Mesenchymal stem cell (in vitro differentiated cells and primary cell): ENCODE measurements around the gene MPHOSPH10.

Experiments
- DNase-seq: peaks from one replicate; pipeline ENCODE4 v3.0.0-alpha.2; 2013
- H2AFZ ChIP-seq: one replicate; pipeline ENCODE4 v1.6.1; 2013; ENCODE audit warnings: low read depth, mild to moderate bottlenecking, control low read depth, inconsistent platforms, low read length, moderate library complexity
- H2AK5ac ChIP-seq: 2 replicates; pipeline ENCODE4 v1.6.1; 2013; ENCODE audit warnings: low read length, moderate library complexity, mild to moderate bottlenecking, inconsistent platforms; ENCODE audit not compliant: severe bottlenecking
- H2BK120ac ChIP-seq: one replicate; pipeline ENCODE4 v1.6.1; 2013; ENCODE audit warnings: low read depth, mild to moderate bottlenecking, inconsistent platforms, low read length, moderate library complexity
- H2BK12ac ChIP-seq, 2 experiments: one replicate each; pipeline ENCODE4 v1.6.1; 2013; ENCODE audit warnings: inconsistent platforms in 2 of 2, low read length in 2 of 2, mild to moderate bottlenecking in 2 of 2, moderate library complexity in 2 of 2, control low read depth in 1 of 2
- H2BK15ac ChIP-seq: one replicate; pipeline ENCODE4 v1.6.1; 2013; ENCODE audit warnings: mild to moderate bottlenecking, low read depth, inconsistent platforms; ENCODE audit not compliant: poor library complexity, severe bottlenecking
- H2BK5ac ChIP-seq: 2 replicates; pipeline ENCODE4 v1.6.1; 2013; ENCODE audit warnings: low read depth, mild to moderate bottlenecking, low read length, control low read depth, inconsistent platforms; ENCODE audit not compliant: poor library complexity, severe bottlenecking
- H3K14ac ChIP-seq, 2 experiments: one replicate each; pipeline ENCODE4 v1.6.1; 2013; ENCODE audit warnings: inconsistent platforms in 2 of 2, low read length in 2 of 2, control low read depth in 1 of 2, mild to moderate bottlenecking in 1 of 2, moderate library complexity in 1 of 2
- H3K18ac ChIP-seq, 2 experiments: one replicate each; pipeline ENCODE4 v1.6.1; 2013; ENCODE audit warnings: inconsistent platforms in 2 of 2, low read length in 2 of 2, control low read depth in 1 of 2, low read depth in 1 of 2, mild to moderate bottlenecking in 1 of 2
- H3K23ac ChIP-seq, 2 experiments: one replicate each; pipeline ENCODE4 v1.6.1; 2013; ENCODE audit warnings: inconsistent platforms in 2 of 2, low read length in 2 of 2, mild to moderate bottlenecking in 2 of 2, moderate library complexity in 2 of 2, control low read depth in 1 of 2
- H3K27ac ChIP-seq: 2 replicates; pipeline ENCODE4 v1.5.1; 2013; ENCODE audit warnings: mild to moderate bottlenecking, moderate library complexity, low read length, control low read depth, inconsistent platforms; ENCODE audit not compliant: poor library complexity, severe bottlenecking
- H3K27me3 ChIP-seq, 2 experiments: 2 replicates each; pipeline versions ENCODE4 v1.6.1 to v1.7.0; 2013; ENCODE audit warnings: low read length in 2 of 2, mild to moderate bottlenecking in 2 of 2, moderate library complexity in 2 of 2, control low read depth in 1 of 2, inconsistent platforms in 1 of 2; ENCODE audit not compliant: control insufficient read depth in 1 of 2, insufficient read depth in 1 of 2
- H3K36me3 ChIP-seq, 2 experiments: 2 replicates each; pipeline versions ENCODE4 v1.6.1 to v1.7.0; 2013; ENCODE audit warnings: low read length in 2 of 2, control low read depth in 1 of 2, inconsistent platforms in 1 of 2, low read depth in 1 of 2, mild to moderate bottlenecking in 1 of 2; ENCODE audit not compliant: insufficient read depth in 2 of 2, control insufficient read depth in 1 of 2
- H3K4ac ChIP-seq, 2 experiments: one replicate each; pipeline ENCODE4 v1.6.1; 2013; ENCODE audit warnings: inconsistent platforms in 2 of 2, low read length in 2 of 2, mild to moderate bottlenecking in 2 of 2, moderate library complexity in 2 of 2, control low read depth in 1 of 2, low read depth in 1 of 2
- H3K4me1 ChIP-seq: 2 replicates; pipeline ENCODE4 v1.6.1; 2013; ENCODE audit warnings: low read depth, low read length, control low read depth; ENCODE audit not compliant: control insufficient read depth, insufficient read depth
- H3K4me2 ChIP-seq: 2 replicates; pipeline ENCODE4 v1.6.1; 2013; ENCODE audit warnings: low read length, mild to moderate bottlenecking, inconsistent platforms; ENCODE audit not compliant: poor library complexity, severe bottlenecking
- H3K4me3 ChIP-seq, 2 experiments: 2 replicates each; pipeline versions ENCODE4 v1.5.1 to v1.7.0; 2013; ENCODE audit warnings: low read length in 2 of 2, mild to moderate bottlenecking in 2 of 2, control low read depth in 1 of 2, low read depth in 1 of 2; ENCODE audit not compliant: insufficient read depth in 1 of 2
- H3K79me1 ChIP-seq: replicated peaks from 2 replicates; pipeline ENCODE4 v1.6.1; 2013; ENCODE audit warnings: mild to moderate bottlenecking, control low read depth, low read length, inconsistent platforms; ENCODE audit not compliant: poor library complexity, severe bottlenecking
- H3K9ac ChIP-seq: 2 replicates; pipeline ENCODE4 v1.7.0; 2013; ENCODE audit warnings: mild to moderate bottlenecking, low read length, moderate library complexity
- H3K9me3 ChIP-seq: 2 replicates; pipeline ENCODE4 v1.7.0; 2013; ENCODE audit warnings: mild to moderate bottlenecking, low read length; ENCODE audit not compliant: control insufficient read depth
- H4K8ac ChIP-seq: one replicate; pipeline ENCODE4 v1.6.1; 2013; ENCODE audit warnings: inconsistent platforms, mild to moderate bottlenecking, low read length, moderate library complexity
- H4K91ac ChIP-seq: one replicate; pipeline ENCODE4 v1.6.1; 2013; ENCODE audit warnings: mild to moderate bottlenecking, low read length, inconsistent platforms
- WGBS: methylation state at CpG from one replicate; pipeline ENCODE4 v1.1.7; 2013; ENCODE audit warnings: mixed read lengths; 5-methylcytosine and 5-hydroxymethylcytosine counted together

Gene MPHOSPH10

DNA sequence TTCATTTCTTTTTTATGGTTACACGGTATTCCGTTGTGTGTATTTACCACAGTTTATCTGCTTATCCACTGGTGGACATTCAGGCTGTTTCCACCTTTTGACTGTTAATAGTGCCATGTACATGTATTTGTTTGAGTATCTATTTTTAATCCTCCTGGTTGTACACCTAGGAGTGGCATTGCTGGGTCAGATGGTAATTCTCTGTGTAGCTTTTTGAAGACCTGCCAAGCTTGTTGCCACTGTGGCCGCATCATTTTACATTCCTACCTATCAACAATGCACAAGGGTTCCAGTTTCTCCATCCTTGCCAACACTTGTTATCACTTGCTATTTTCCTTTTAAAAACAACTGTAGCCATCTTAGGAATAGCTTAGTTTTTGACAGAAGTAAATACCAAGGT is 13.3 kb downstream of the MPHOSPH10 start:
- no peak overlapping the region for H2AK5ac ChIP-seq
- no peak overlapping the region for H4K8ac ChIP-seq
- H3K36me3 ChIP-seq = peaks cover 36 to 93% of the 10 kb centered on the region in 2 experiments
- H3K4me3 ChIP-seq = no peak overlapping the region
- no peak overlapping the region for H2BK5ac ChIP-seq
- no peak overlapping the region for H3K14ac ChIP-seq
- no peak overlapping the region for H4K91ac ChIP-seq
- WGBS = 97% methylated on average over 3 of the region's 3 CpGs
- no peak overlapping the region for H3K18ac ChIP-seq
- no peak overlapping the region for H3K27ac ChIP-seq
- H3K27me3 ChIP-seq = no peaks in the 10 kb centered on the region
- H2BK15ac ChIP-seq = no peak overlapping the region
- H3K79me1 ChIP-seq = peaks cover 19% of the 10 kb centered on the region
- no peak for DNase-seq
- no peak overlapping the region for H2AFZ ChIP-seq
- no peak overlapping the region for H2BK120ac ChIP-seq
- H3K23ac ChIP-seq = no peak overlapping the region
- H3K4ac ChIP-seq = no peak overlapping the region
- no peak overlapping the region for H3K4me2 ChIP-seq
- no peak overlapping the region for H2BK12ac ChIP-seq
- no peak overlapping the region for H3K9ac ChIP-seq
- H3K9me3 ChIP-seq = no peaks in the 10 kb centered on the region
- no peaks in the 10 kb centered on the region for H3K4me1 ChIP-seq

DNA sequence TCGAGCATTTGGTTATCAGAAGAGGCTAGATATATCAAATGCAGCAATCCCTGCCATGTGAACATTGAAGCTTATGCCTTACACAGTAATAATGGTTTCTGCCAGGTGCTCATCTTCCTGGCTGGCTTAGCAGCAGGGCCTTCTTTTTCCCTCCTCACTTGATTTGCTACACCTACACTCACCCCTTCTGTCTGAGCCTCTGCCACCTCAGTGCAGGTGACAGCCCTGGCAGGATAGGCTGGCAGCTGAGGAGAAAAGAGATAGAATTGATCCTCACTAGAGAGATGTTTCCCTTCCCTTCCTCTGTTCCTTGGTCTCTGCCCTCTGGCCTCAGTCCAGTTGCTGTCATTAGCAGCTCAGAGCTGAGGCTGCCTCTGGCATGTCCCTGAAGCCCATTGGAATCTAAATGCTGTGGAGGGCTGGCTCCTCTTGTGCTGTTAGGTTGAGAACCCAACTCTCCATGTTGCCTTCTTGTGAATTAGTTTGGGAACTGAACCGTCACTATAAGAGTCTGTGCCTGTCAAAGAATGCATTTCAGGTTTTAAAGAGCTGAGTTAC is 18.2 kb downstream of the MPHOSPH10 start:
- Histone ChIP-seq H3K4me3 (no peak overlapping the region), H3K79me1 (peaks cover 11% of the 10 kb centered on the region), H3K23ac (no peak overlapping the region), H2BK5ac (no peak overlapping the region), H2BK12ac (no peak overlapping the region), H3K9ac (no peak overlapping the region), H3K27me3 (peaks cover 0 to 4% of the 10 kb centered on the region in 2 experiments), H2BK120ac (no peak overlapping the region), H2BK15ac (no peak overlapping the region), H2AFZ (no peak overlapping the region), H2AK5ac (no peak overlapping the region), H3K9me3 (no peaks in the 10 kb centered on the region), H3K27ac (no peak overlapping the region), H4K8ac (no peak overlapping the region), H3K4ac (no peak overlapping the region), H3K14ac (no peak overlapping the region), H3K18ac (no peak overlapping the region), H3K4me1 (peaks cover 1% of the 10 kb centered on the region), H3K36me3 (peaks cover 34 to 69% of the 10 kb centered on the region in 2 experiments), H4K91ac (no peak overlapping the region), H3K4me2 (no peak overlapping the region)
- no peak for DNase-seq
- WGBS = 100% methylated on average over 2 of the region's 2 CpGs

DNA sequence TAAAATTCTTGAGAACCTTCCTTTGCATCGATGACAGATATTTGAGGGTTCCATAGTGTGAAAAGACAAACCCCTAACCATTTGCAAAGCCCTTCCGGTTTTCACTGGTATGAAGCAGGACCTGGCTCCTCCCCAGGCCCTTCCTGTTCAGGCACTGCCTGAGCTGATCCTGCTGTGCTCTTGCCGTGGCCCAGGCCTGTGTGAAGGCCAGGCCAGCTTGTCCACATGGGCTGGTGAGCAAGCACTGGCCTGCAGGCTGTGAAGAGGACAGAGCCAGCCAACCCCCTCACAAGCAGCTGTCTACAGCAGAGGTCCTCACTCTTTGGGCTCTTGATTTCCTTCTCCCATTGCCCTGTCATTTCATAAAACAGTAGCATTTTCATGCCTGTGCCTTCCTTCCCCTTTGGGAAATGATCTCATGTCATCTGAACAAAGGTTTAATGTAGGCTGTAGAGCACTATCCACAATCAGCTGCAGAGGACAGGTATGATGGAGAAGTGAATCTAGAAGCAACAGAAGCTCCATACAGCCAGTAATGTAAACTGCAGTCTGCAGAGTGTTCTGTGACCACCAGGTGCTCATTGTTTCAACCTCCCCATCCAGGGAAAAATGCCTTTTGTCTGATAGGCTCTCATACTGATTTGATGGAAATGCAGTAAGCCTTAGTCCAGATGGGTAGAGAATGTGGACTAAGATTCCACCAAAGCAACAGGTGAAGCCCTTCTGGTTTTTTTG is 19.8 kb downstream of the MPHOSPH10 start:
- no peak overlapping the region for H2AK5ac ChIP-seq
- no peak overlapping the region for H3K9ac ChIP-seq
- peaks cover 28 to 52% of the 10 kb centered on the region in 2 experiments for H3K36me3 ChIP-seq
- no peak overlapping the region for H3K4me3 ChIP-seq
- WGBS = 93% methylated on average over 3 of the region's 3 CpGs
- H2BK120ac ChIP-seq = no peak overlapping the region
- DNase-seq = no peak
- no peak overlapping the region for H3K4ac ChIP-seq
- no peaks in the 10 kb centered on the region for H3K9me3 ChIP-seq
- no peak overlapping the region for H3K27ac ChIP-seq
- H3K79me1 ChIP-seq = peaks cover 3% of the 10 kb centered on the region
- peaks cover 1% of the 10 kb centered on the region for H3K4me1 ChIP-seq
- no peak overlapping the region for H3K23ac ChIP-seq
- H4K8ac ChIP-seq = no peak overlapping the region
- H4K91ac ChIP-seq = no peak overlapping the region
- H2BK5ac ChIP-seq = no peak overlapping the region
- H2BK12ac ChIP-seq = no peak overlapping the region
- no peak overlapping the region for H2AFZ ChIP-seq
- H2BK15ac ChIP-seq = no peak overlapping the region
- no peak overlapping the region for H3K14ac ChIP-seq
- H3K27me3 ChIP-seq = peaks cover 13 to 17% of the 10 kb centered on the region in 2 experiments
- no peak overlapping the region for H3K18ac ChIP-seq
- H3K4me2 ChIP-seq = no peak overlapping the region

DNA sequence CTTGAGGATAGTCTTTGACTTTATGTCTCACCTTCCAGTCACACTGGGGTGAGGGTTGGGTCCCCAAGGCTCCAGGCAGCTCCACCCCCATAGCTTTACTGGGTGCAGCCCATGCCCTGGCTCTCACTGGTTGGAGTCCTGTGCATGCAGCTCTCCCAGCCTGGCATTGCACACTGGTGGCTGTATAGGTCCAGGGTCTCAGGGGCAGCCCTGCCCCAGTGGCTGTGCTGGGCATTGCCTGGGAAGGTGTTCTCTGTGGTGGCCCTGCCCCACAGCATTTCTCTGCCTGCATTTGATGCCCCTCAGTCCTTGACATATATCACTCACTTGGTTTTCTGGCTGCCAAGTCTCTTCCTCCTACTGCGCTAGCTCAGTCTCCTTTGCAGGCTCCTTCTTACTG is 21.2 kb downstream of the MPHOSPH10 start:
- Histone ChIP-seq H3K9ac (no peak overlapping the region), H2AFZ (no peak overlapping the region), H3K4me1 (peaks cover 1% of the 10 kb centered on the region), H3K9me3 (no peaks in the 10 kb centered on the region), H3K4me2 (no peak overlapping the region), H2AK5ac (no peak overlapping the region), H4K91ac (no peak overlapping the region), H3K23ac (no peak overlapping the region), H3K27ac (no peak overlapping the region), H3K79me1 (no peaks in the 10 kb centered on the region), H3K36me3 (peaks cover 22 to 40% of the 10 kb centered on the region in 2 experiments), H2BK5ac (no peak overlapping the region), H3K4ac (no peak overlapping the region), H3K4me3 (no peak overlapping the region), H3K18ac (no peak overlapping the region), H2BK15ac (no peak overlapping the region), H2BK12ac (no peak overlapping the region), H3K27me3 (peaks cover 26 to 30% of the 10 kb centered on the region in 2 experiments), H4K8ac (no peak overlapping the region), H3K14ac (no peak overlapping the region), H2BK120ac (no peak overlapping the region)
- DNase-seq = no peak
- 95% methylated on average over 1 of the region's 1 CpG for WGBS
